D721Med (cell line): ENCODE data around the gene SPR.

Experiments
- DNase-seq: peaks from one replicate; pipeline ENCODE4 v3.0.0; 2011; ENCODE audit warnings: low spot score; ENCODE audit not compliant: insufficient read length
- FAIRE-seq: peaks from 2 replicates; lab custom pipeline; 2011; peaks lifted over from hg19 to GRCh38; lab: Jason Lieb, UNC
- TF ChIP-seq, protein P1 (sequence below): IDR thresholded peaks from 2 replicates; pipeline ENCODE4 v1.5.1; 2012; ENCODE audit warnings: mild to moderate bottlenecking, control low read depth; ENCODE audit not compliant: insufficient read depth; ENCODE audit errors: missing control alignments

Gene SPR

DNA sequence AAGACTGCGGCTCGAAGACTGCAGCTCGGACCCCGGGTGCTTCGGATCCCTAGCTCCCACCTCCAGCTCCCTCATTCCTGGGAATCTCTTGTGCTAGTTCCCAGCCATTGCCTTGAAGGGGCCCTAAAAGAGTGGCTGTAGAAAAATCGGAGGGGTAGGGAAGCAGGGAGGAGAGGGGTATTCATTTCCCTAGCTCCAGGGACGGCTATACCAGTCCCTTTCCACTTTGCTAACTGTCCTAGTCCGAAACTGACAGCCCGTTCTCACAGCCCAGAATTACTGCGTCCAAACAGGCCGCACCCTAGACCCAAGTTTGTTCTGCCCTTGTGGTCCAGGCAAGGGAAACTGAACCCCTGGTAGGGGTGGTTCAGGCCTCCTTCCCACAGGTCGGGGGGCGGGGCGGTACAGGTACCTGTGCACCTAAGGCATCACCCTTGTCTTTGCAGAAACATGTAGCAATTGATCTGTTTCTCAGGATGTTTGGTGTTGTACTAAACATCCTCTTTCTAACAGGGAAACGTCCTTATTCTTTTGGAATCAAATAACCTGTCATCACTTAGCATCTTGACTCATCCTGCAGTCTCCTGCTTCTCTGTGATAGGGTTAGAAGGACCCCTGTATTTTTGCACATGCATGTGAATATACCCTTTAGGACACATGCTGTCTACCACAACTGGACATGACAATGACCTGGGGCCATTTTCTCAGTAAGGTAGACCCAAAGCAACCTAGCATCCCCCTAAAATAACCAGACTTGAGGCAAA, 34.1 kb downstream of the SPR start:
- TF ChIP-seq, protein P1, sequence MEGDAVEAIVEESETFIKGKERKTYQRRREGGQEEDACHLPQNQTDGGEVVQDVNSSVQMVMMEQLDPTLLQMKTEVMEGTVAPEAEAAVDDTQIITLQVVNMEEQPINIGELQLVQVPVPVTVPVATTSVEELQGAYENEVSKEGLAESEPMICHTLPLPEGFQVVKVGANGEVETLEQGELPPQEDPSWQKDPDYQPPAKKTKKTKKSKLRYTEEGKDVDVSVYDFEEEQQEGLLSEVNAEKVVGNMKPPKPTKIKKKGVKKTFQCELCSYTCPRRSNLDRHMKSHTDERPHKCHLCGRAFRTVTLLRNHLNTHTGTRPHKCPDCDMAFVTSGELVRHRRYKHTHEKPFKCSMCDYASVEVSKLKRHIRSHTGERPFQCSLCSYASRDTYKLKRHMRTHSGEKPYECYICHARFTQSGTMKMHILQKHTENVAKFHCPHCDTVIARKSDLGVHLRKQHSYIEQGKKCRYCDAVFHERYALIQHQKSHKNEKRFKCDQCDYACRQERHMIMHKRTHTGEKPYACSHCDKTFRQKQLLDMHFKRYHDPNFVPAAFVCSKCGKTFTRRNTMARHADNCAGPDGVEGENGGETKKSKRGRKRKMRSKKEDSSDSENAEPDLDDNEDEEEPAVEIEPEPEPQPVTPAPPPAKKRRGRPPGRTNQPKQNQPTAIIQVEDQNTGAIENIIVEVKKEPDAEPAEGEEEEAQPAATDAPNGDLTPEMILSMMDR: no peak
- DNase-seq: no peak
- FAIRE-seq: no peak

DNA sequence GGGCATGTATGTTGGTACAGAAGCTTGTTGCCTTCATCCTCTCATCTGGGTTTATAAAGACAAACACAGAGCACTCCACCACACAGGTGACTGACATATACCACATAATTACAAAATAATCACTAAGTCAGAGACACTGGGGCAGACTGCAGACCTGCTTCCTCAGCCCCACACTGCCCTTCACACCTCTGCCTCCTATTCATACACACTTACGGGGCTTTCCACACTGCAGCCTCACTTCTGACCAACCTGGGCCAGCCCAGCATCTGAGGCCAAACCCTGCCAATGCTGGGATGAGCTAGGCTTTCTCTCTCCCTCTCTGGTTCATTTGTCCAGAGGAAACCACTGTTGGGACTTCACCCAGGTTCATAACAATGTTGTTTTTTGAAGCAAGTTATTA, 34.6 kb downstream of the SPR start:
- no peak for DNase-seq
- FAIRE-seq: no peak
- TF ChIP-seq, protein P1: no peak

DNA sequence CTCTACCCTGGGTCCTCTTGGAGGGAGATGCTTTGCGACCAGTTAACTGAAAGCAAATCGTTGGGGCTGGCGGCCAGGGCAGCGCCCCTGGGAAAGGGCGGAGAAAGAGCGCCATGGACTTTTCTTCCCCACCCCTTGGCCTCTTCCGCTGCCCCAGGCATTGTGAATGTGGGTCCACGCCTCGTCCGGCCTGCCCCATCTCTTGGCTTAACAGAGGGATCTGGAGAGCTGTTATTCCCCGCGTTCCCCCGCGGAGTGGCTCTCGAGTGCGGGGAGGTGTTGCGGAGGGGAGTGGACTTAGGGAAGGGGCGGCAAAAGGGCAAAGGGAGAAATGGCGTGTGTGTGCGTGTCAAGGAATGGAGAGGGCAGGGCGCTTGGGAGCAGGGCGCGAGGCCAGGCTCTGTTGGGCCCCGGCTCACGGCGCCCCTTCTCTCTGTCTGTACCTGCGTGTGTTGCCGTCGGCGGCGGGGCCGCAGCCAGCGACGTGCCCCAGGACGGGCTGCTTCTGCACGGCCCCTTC, 36.7 kb downstream of the SPR start:
- no peak for FAIRE-seq
- peak; percentile 16 for DNase-seq

DNA sequence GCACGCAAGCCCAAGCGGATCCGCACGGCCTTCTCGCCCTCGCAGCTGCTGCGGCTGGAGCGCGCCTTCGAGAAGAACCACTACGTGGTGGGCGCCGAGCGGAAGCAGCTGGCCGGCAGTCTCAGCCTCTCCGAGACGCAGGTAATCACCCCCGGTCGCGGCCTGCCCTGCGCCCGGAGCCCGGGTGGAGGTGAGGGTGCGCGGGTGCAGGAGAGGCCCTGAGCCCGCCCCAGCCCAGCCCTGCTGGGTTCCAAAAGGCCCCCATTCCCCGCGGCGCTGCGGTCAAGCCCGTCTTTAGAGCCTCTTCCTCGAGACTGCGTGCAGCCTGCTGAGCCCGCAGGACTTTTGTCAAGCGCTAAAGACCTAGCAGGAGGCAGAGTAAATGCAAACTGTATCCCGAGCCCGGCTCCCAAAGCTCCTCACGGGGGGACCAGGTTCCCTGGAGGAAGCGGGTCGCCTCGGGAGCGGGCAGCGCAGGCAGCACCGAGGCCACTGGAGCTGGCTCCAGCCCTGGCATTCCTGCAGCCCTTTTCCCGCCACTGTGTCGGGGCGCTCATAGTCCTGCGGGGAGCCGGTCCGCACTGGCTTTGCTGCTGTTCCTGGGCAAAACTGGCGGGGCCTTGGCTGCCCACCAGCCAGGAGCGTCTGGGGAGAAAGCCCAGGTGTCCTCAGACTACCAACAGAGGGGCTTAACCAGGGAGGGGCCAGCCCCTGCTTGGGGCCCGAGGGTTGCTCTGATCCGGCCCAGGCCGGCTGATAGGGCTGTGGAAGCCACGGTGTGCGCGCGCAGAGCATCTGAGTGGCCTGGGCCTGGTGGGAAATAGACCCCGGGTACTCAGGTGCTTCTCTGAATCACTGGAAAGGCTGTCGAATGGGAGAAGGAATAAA, 37.4 kb downstream of the SPR start:
- FAIRE-seq (no peak), DNase-seq (peak; percentile 30)

More for the DNA sequence above, 36.7 kb downstream of the SPR start:
- TF ChIP-seq, protein P1: no peak

DNA sequence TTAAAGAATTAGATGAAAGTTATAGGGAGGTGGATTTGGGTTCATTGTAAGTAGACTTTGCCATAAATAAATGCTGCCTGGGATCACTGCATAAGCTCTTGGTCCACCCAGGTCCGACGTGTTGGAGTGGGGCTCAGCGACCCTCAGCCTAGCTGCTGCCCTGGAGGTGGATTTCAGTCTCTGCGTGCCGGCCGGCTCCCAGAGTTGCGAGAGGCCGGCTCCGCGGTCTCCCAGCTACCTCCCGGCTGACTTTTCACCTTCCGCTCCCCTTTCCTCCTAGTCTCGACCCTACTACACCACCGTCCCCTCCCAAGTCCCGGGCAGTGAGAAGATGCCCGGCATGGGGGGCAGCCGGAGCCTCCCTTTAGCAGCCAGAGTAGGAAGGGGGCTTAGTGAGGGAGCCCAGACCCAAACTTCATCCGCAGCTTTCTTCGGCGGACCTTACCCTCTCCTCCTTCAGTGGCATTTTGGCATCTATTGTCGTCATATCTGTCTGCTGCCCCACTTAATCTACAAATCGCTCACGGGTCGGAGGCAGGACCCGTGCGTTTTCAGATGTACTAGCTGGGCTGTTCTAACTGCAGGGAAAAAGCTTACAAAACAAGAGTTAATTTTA, 38.2 kb downstream of the SPR start:
- FAIRE-seq (no peak), DNase-seq (peak; percentile 20)
- TF ChIP-seq, protein P1: no peak

More for the DNA sequence above, 37.4 kb downstream of the SPR start:
- TF ChIP-seq, protein P1: no peak

DNA sequence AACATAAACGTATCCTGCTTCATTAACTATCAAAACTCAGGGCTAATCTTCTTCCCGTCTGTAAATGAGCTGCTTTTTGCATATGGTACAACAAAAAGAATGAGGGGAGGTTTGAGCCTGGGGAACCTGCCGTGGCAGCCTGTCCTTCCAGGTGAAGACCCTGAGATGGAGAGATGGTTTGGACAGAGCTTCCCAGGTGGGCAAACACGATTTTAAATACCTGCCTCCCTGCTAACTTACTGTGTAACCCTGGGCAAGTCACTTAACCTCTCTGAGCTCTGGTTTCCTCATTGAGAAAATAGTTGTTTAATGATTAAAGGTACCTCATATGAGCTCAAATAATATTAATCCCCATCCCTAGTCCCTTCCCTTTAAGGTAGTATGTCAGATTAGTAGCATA, 39.2 kb downstream of the SPR start:
- no peak for DNase-seq
- no peak for FAIRE-seq
- TF ChIP-seq, protein P1: no peak
